Neural progenitor cell (in vitro differentiated cells): ENCODE data around the gene RFX1. TPM values are rescaled to one million over a fixed set of nuclear protein-coding genes. Genes with fewer than 3 reads are reported as not detected.
"Not testable (repeated sequence)": the region's sequence is repeated elsewhere in the genome, so short reads cannot be mapped to it uniquely, and the experiment has no call there.

Source experiments
- DNase-seq: peaks from one replicate; pipeline ENCODE4 v3.0.0-alpha.2; 2016; ENCODE audit warnings: low spot score
- H2AFZ ChIP-seq: fragments of 200-600 bp; sonication (generic); replicated peaks from 2 replicates; pipeline ENCODE4 v1.6.1; 2016; ENCODE audit warnings: antibody characterized with exemption
- H3F3A ChIP-seq: fragments of 200-600 bp; sonication (generic); 2 replicates; pipeline ENCODE4 v1.6.1; 2016; ENCODE audit warnings: antibody characterized with exemption, low read depth
- H3K27ac ChIP-seq: fragments of 200-600 bp; sonication (generic); 2 replicates; pipeline ENCODE4 v1.5.1; 2016; ENCODE audit warnings: mild to moderate bottlenecking
- H3K27me3 ChIP-seq: fragments of 200-600 bp; sonication (generic); 2 replicates; pipeline ENCODE4 v1.6.1; 2016; ENCODE audit warnings: mild to moderate bottlenecking, moderate library complexity
- H3K36me3 ChIP-seq: fragments of 200-600 bp; sonication (generic); 2 replicates; pipeline ENCODE4 v1.5.1; 2016
- H3K4me1 ChIP-seq: fragments of 200-600 bp; sonication (generic); 2 replicates; pipeline ENCODE4 v1.6.1; 2016; ENCODE audit warnings: mixed run types
- H3K4me2 ChIP-seq: fragments of 200-600 bp; sonication (generic); 2 replicates; pipeline ENCODE4 v1.6.1; 2016
- H3K4me3 ChIP-seq: fragments of 200-600 bp; sonication (generic); 2 replicates; pipeline ENCODE4 v1.5.1; 2016
- H3K79me2 ChIP-seq: fragments of 200-600 bp; sonication (generic); 2 replicates; pipeline ENCODE4 v1.6.1; 2016; ENCODE audit warnings: low read depth
- H3K9ac ChIP-seq: fragments of 200-600 bp; sonication (generic); 2 replicates; pipeline ENCODE4 v1.6.1; 2016
- H3K9me3 ChIP-seq: fragments of 200-600 bp; sonication (generic); 2 replicates; pipeline ENCODE4 v1.5.1; 2016; ENCODE audit warnings: low read depth
- H4K20me1 ChIP-seq: fragments of 200-600 bp; sonication (generic); 2 replicates; pipeline ENCODE4 v1.6.1; 2016; ENCODE audit warnings: low read depth
- H3K27ac Mint-ChIP-seq: 3 replicates; pipeline ENCODE4 v1.8.0; 2021; ENCODE audit warnings: mixed read lengths
- H3K27me3 Mint-ChIP-seq: 2 replicates; pipeline ENCODE4 v1.8.0; 2022; ENCODE audit warnings: low read depth, mild to moderate bottlenecking, inconsistent platforms, moderate library complexity, mixed read lengths; ENCODE audit not compliant: insufficient read depth
- H3K36me3 Mint-ChIP-seq: 3 replicates; pipeline ENCODE4 v1.8.0; 2021; ENCODE audit warnings: mixed read lengths
- H3K4me1 Mint-ChIP-seq: 3 replicates; pipeline ENCODE4 v1.8.0; 2021; ENCODE audit warnings: mixed read lengths
- H3K4me3 Mint-ChIP-seq: 3 replicates; pipeline ENCODE4 v1.8.0; 2021; ENCODE audit warnings: mild to moderate bottlenecking, moderate library complexity, mixed read lengths
- H3K9me3 Mint-ChIP-seq: 3 replicates; pipeline ENCODE4 v1.8.0; 2020; ENCODE audit warnings: mixed read lengths
- CTCF ChIP-seq: fragments of 200-600 bp; sonication (generic); IDR thresholded peaks from 2 replicates; pipeline ENCODE4 v1.5.1; 2017; ENCODE audit warnings: antibody characterized with exemption, mild to moderate bottlenecking
- EZH2 ChIP-seq: fragments of 200-600 bp; sonication (generic); IDR thresholded peaks from 2 replicates; pipeline ENCODE4 v1.6.1; 2017; ENCODE audit warnings: antibody characterized with exemption, mild to moderate bottlenecking, moderate library complexity
- EZH2phosphoT487 ChIP-seq: fragments of 200-600 bp; sonication (generic); IDR thresholded peaks from 2 replicates; pipeline ENCODE4 v1.6.1; 2017; ENCODE audit warnings: antibody characterized with exemption
- total RNA-seq: library from RNA; depleted of rRNA; stranded (reverse); fragments of >200 nt; gene quantifications from 2 replicates; pipeline ENCODE4 v1.2.3, GENCODE V29; 2015; ENCODE audit warnings: low replicate concordance

Gene RFX1
- total RNA-seq, 1 donor from 2014 or later = 1.0 TPM

GRCh38 chr19:14035706-14036105, 29.6 kb upstream of the RFX1 start:
- no peaks in the 10 kb centered on the region for H3K9me3 ChIP-seq
- TF ChIP-seq EZH2phosphoT487 (no peak), EZH2 (no peak), CTCF (no peak)
- no peaks in the 10 kb centered on the region for H3K36me3 ChIP-seq
- H3K27me3 Mint-ChIP-seq = peaks cover 6% of the 10 kb centered on the region
- no peak overlapping the region for H3K9ac ChIP-seq
- H3K27me3 ChIP-seq = peaks cover 18% of the 10 kb centered on the region
- H3K4me1 ChIP-seq = peaks cover 6% of the 10 kb centered on the region
- H3K79me2 ChIP-seq = no peaks in the 10 kb centered on the region
- no peak for DNase-seq
- H3K4me3 Mint-ChIP-seq = no peak overlapping the region
- H4K20me1 ChIP-seq = no peaks in the 10 kb centered on the region
- no peaks in the 10 kb centered on the region for H3K9me3 Mint-ChIP-seq
- no peak overlapping the region for H3K4me2 ChIP-seq
- no peaks in the 10 kb centered on the region for H3K36me3 Mint-ChIP-seq
- H3K27ac ChIP-seq = no peak overlapping the region
- no peak overlapping the region for H2AFZ ChIP-seq
- H3K4me1 Mint-ChIP-seq = peaks cover 8% of the 10 kb centered on the region
- H3K27ac Mint-ChIP-seq = no peak overlapping the region
- H3F3A ChIP-seq = peaks cover 6% of the 10 kb centered on the region
- no peak overlapping the region for H3K4me3 ChIP-seq

- not testable (repeated sequence) for H3K9me3 ChIP-seq, H3K27ac Mint-ChIP-seq, H3K9ac ChIP-seq, H3K4me1 ChIP-seq, H3K4me3 ChIP-seq, H3K36me3 Mint-ChIP-seq, H3K4me3 Mint-ChIP-seq, H3K27ac ChIP-seq, H3K27me3 Mint-ChIP-seq, H4K20me1 ChIP-seq, H3K4me1 Mint-ChIP-seq, H3K79me2 ChIP-seq, H2AFZ ChIP-seq, H3K9me3 Mint-ChIP-seq, H3K36me3 ChIP-seq, H3K4me2 ChIP-seq, DNase-seq
- peak; percentile 21 for TF ChIP-seq CTCF
- Histone ChIP-seq H3K27me3 (peaks cover 23% of the 10 kb centered on the region), H3F3A (peaks cover 12% of the 10 kb centered on the region)
Observed at GRCh38 chr19:14035159-14035558, 29.0 kb upstream of the RFX1 start.

- H3K36me3 ChIP-seq = no peaks in the 10 kb centered on the region
- H3K27ac Mint-ChIP-seq = no peak overlapping the region
- TF ChIP-seq CTCF = no peak
- TF ChIP-seq EZH2 = no peak
- TF ChIP-seq EZH2phosphoT487 = no peak
- H3K4me2 ChIP-seq = no peak overlapping the region
- no peak for DNase-seq
- no peaks in the 10 kb centered on the region for H4K20me1 ChIP-seq
- H3K4me1 Mint-ChIP-seq = peaks cover 8% of the 10 kb centered on the region
- H3K4me3 ChIP-seq = no peak overlapping the region
- H3K4me1 ChIP-seq = peaks cover 6% of the 10 kb centered on the region
- H3K36me3 Mint-ChIP-seq = no peaks in the 10 kb centered on the region
- H3K79me2 ChIP-seq = no peaks in the 10 kb centered on the region
- H3K27me3 ChIP-seq = peaks cover 24% of the 10 kb centered on the region
- H2AFZ ChIP-seq = no peak overlapping the region
- H3F3A ChIP-seq = peaks cover 12% of the 10 kb centered on the region
- no peaks in the 10 kb centered on the region for H3K9me3 ChIP-seq
- no peak overlapping the region for H3K27ac ChIP-seq
- H3K9me3 Mint-ChIP-seq = no peaks in the 10 kb centered on the region
- no peak overlapping the region for H3K9ac ChIP-seq
- peak overlapping the region; percentile 36 for H3K4me3 Mint-ChIP-seq
- H3K27me3 Mint-ChIP-seq = peaks cover 6% of the 10 kb centered on the region
Observed at GRCh38 chr19:14033946-14034345, 27.8 kb upstream of the RFX1 start.
